Spleen (tissue), 11 donors: Measurements from ENCODE around the gene GBP7. TPM values are rescaled to one million over a fixed set of nuclear protein-coding genes. Genes with fewer than 3 reads are reported as not detected.

ENCODE experiments used
- DNase-seq: peaks from one replicate; pipeline ENCODE4 v3.0.0-alpha.2; 2020
- H3K27ac ChIP-seq, 8 donors: fragments of 200-600 bp; sonication (generic) in 7 of 8; 1 replicate in 4 of 8; 2 replicates in 4 of 8; pipeline versions ENCODE4 v1.5.0 to v1.8.0; 2016 to 2021; ENCODE audit warnings: inconsistent platforms in 4 of 8, mild to moderate bottlenecking in 4 of 8, moderate library complexity in 1 of 8
- H3K27me3 ChIP-seq, 7 donors: fragments of 200-600 bp; sonication (generic) in 6 of 7; replicated peaks in 1 of 7; 1 replicate in 4 of 7; 2 replicates in 3 of 7; pipeline versions ENCODE4 v1.5.0 to v1.8.0; 2016 to 2021; ENCODE audit warnings: inconsistent platforms in 3 of 7, mild to moderate bottlenecking in 1 of 7
- H3K36me3 ChIP-seq, 6 donors: fragments of 200-600 bp; sonication (generic) in 5 of 6; 1 replicate in 4 of 6; 2 replicates in 2 of 6; pipeline versions ENCODE4 v1.5.0 to v1.8.0; 2016 to 2021; ENCODE audit warnings: inconsistent platforms in 2 of 6
- H3K4me1 ChIP-seq, 6 donors: fragments of 200-600 bp; sonication (generic) in 5 of 6; 1 replicate in 3 of 6; 2 replicates in 3 of 6; pipeline versions ENCODE4 v1.5.0 to v1.8.0; 2016 to 2021; ENCODE audit warnings: inconsistent platforms in 3 of 6
- H3K4me3 ChIP-seq, 8 donors: fragments of 200-600 bp; sonication (generic) in 7 of 8; 1 replicate in 4 of 8; 2 replicates in 4 of 8; pipeline versions ENCODE4 v1.5.0 to v1.8.0; 2016 to 2021; ENCODE audit warnings: inconsistent platforms in 4 of 8, mild to moderate bottlenecking in 4 of 8, moderate library complexity in 2 of 8
- H3K9me3 ChIP-seq, 8 donors: fragments of 200-600 bp; sonication (generic) in 7 of 8; 1 replicate in 4 of 8; 2 replicates in 4 of 8; pipeline versions ENCODE4 v1.5.0 to v1.8.0; 2016 to 2021; ENCODE audit warnings: inconsistent platforms in 4 of 8
- POLR2A ChIP-seq, 3 donors: fragments of 450-650 bp; IDR thresholded peaks; one replicate each; pipeline ENCODE4 v1.5.1; 2017; ENCODE audit warnings: antibody characterized with exemption in 3 of 3, mild to moderate bottlenecking in 1 of 3
- POLR2AphosphoS5 ChIP-seq, 3 donors: sonication (generic); formaldehyde crosslinking; IDR thresholded peaks; one replicate each; pipeline ENCODE4 v1.5.1; 2017; ENCODE audit warnings: antibody characterized with exemption in 3 of 3
- WGBS, 5 donors: extraction: QIAGEN DNeasy Blood & Tissue Kit in 3 of 5; methylation state at CpG; one replicate each; pipeline versions ENCODE4 v1.1.5 to v1.1.7; 2013 to 2018; 5-methylcytosine and 5-hydroxymethylcytosine counted together
- intact Hi-C: fragments of 100-400 bp; cut with DNase I; formaldehyde crosslinking; loops from one replicate; pipeline ENCODE4 v1.15.0; 2023; ENCODE audit warnings: low total_unique reads
- polyA plus RNA-seq, 3 donors: library from polyadenylated mRNA; stranded (reverse); fragments of 200-250 nt; gene quantifications; one replicate each; pipeline ENCODE4 v1.2.1, GENCODE V29; 2013
- total RNA-seq, 7 donors: library from RNA; depleted of rRNA in 3 of 7; stranded (reverse); fragments of >200 nt in 3 of 7; fragmentation: NEBNext Ultra II Directional in 4 of 7; extraction: Animal tissue kit (Norgen Biotek cat#: 25700) in 4 of 7; gene quantifications; one replicate each; pipeline versions ENCODE4 v1.1.0 to v1.2.1, GENCODE V29; 2016 to 2021
- TF ChIP-seq, protein P1 (sequence below), 11 experiments: fragments of 200-600 bp in 7 of 11; fragments of 450-650 bp in 4 of 11; sonication (generic) in 4 of 11; IDR thresholded peaks in 8 of 11; conservative IDR thresholded peaks in 3 of 11; 1 replicate in 7 of 11; 2 replicates in 4 of 11; pipeline versions ENCODE4 v1.4.0 to v1.8.0; 2016 to 2021; ENCODE audit warnings: antibody characterized with exemption in 11 of 11, inconsistent platforms in 4 of 11, mild to moderate bottlenecking in 1 of 11
- donor health status: healthy with polysubstance abuse.
- donor health status: DM: no; HTN: no; CAD: no; lungs with moderate emphysema.
- donor health status: DM: no; HTN: no; CAD: no.
- donor health status: Bipolar disorder and iron deficiency.
- donor health status: healthy.
- donor health status: DM: no; HTN: no; CAD: no.
- donor health status: DM: yes; HTN: yes; CAD: no.

GBP7 gene
- total and polyA plus RNA-seq, 10 donors, result 0.02 to 0.50 (median 0.14) TPM; not detected in 5

DNA sequence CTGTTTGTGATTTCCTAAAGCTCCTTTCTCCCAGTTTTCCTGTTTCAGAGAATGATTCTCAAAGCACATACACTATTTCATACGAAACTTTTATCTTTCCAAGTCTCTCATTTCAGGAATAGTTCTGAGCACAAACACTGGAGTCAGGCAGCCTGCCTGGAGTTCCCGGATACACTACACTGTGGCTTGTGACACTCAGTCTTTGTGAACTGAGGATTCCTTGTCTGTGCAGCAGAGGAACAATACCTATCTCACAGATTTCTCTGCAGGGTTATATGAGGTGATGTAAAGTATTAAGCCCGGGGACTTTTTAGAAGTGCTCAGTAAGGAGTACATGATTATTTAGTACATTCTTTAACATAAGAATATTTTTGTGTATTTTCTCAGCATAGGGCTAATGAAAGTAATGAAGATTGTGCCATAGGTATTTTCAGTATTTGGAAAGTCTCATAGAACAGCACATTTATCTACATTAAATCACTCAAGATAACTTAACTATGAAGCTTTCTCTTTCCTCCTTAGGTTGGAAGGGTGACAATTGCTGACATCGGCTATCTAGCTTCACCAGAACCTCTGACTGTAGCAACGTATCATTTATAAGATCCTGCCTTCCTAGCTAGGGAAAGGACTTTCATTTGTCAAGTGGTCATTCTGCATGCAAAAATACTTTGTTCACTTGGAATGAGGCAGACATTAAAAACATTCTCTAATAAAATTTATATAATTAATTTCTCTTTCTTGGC is 62.8 kb downstream of the GBP7 start:
- Histone ChIP-seq H3K4me1 (peaks cover 0 to 12% (median 0%) of the 10 kb centered on the region in 6 donors), H3K36me3 (peaks cover 4 to 100% (median 92%) of the 10 kb centered on the region in 6 donors), H3K4me3 (no peak overlapping the region), H3K27ac (peak overlapping the region in 1 of 8 donors; percentile 10), H3K27me3 (no peaks in the 10 kb centered on the region), H3K9me3 (no peaks in the 10 kb centered on the region)
- intact Hi-C loops, result no loop called here
- TF ChIP-seq POLR2AphosphoS5 (IDR thresholded peaks at IDR 0.05), result peak in 1 of 3 donors; percentile 1
- TF ChIP-seq, protein P1, sequence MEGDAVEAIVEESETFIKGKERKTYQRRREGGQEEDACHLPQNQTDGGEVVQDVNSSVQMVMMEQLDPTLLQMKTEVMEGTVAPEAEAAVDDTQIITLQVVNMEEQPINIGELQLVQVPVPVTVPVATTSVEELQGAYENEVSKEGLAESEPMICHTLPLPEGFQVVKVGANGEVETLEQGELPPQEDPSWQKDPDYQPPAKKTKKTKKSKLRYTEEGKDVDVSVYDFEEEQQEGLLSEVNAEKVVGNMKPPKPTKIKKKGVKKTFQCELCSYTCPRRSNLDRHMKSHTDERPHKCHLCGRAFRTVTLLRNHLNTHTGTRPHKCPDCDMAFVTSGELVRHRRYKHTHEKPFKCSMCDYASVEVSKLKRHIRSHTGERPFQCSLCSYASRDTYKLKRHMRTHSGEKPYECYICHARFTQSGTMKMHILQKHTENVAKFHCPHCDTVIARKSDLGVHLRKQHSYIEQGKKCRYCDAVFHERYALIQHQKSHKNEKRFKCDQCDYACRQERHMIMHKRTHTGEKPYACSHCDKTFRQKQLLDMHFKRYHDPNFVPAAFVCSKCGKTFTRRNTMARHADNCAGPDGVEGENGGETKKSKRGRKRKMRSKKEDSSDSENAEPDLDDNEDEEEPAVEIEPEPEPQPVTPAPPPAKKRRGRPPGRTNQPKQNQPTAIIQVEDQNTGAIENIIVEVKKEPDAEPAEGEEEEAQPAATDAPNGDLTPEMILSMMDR (IDR thresholded peaks at IDR 0.05 in 8 of 11, conservative IDR thresholded peaks at IDR 0.05 in 3 of 11), result no peak
- no peak for TF ChIP-seq POLR2A (IDR thresholded peaks at IDR 0.05)
- no peak for DNase-seq
- WGBS, 5 donors, result 80 to 85% (median 82%) methylated on average over 5 of the region's 5 CpGs

GRCh38 chr1:89104687-89105086 is 71.1 kb downstream of the GBP7 start:
- H3K36me3 ChIP-seq, result peaks cover 2 to 62% (median 52%) of the 10 kb centered on the region in 6 donors
- H3K4me3 ChIP-seq, result no peak overlapping the region
- intact Hi-C loops, result no loop called here
- peaks cover 0 to 4% (median 0%) of the 10 kb centered on the region in 8 donors for H3K9me3 ChIP-seq
- no peak for DNase-seq
- no peak overlapping the region for H3K27ac ChIP-seq
- no peaks in the 10 kb centered on the region for H3K27me3 ChIP-seq
- H3K4me1 ChIP-seq, result no peaks in the 10 kb centered on the region
- WGBS, 5 donors, result 95 to 98% (median 96%) methylated on average over 17 of the region's 17 CpGs
- TF ChIP-seq POLR2AphosphoS5 (IDR thresholded peaks at IDR 0.05) (peak in 1 of 3 donors; percentile 50), POLR2A (IDR thresholded peaks at IDR 0.05) (no peak)

DNA sequence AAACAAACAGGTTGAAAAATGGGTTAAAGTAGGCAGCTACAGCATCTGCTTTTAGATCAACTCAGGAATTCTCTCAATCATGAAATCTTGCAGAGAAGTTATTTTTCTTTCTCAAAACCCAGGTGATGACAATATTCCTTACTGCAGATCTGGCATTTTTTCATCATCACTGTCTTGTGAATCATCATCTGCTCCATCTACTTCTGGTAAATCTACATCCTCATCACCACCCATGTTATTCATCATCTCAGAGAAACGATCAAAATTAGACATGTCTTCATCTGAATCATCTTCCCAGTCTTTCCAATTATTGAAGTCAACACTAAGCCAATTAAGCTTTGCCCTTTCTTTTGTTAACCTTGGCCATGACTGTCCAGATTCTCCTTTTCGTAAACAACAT is 71.7 kb downstream of the GBP7 start:
- H3K36me3 ChIP-seq, result peaks cover 0 to 56% (median 47%) of the 10 kb centered on the region in 6 donors
- 89 to 92% (median 91%) methylated on average over 2 of the region's 2 CpGs for WGBS, 5 donors
- H3K27me3 ChIP-seq, result no peaks in the 10 kb centered on the region
- no peak for TF ChIP-seq POLR2AphosphoS5 (IDR thresholded peaks at IDR 0.05)
- TF ChIP-seq, protein P1 (IDR thresholded peaks at IDR 0.05 in 8 of 11, conservative IDR thresholded peaks at IDR 0.05 in 3 of 11), result no peak
- TF ChIP-seq POLR2A (IDR thresholded peaks at IDR 0.05), result no peak
- H3K4me1 ChIP-seq, result no peaks in the 10 kb centered on the region
- intact Hi-C loops, result no loop called here
- DNase-seq, result no peak
- H3K4me3 ChIP-seq, result no peak overlapping the region
- no peak overlapping the region for H3K27ac ChIP-seq
- peaks cover 0 to 4% (median 0%) of the 10 kb centered on the region in 8 donors for H3K9me3 ChIP-seq

GRCh38 chr1:89102021-89102420 is 73.8 kb downstream of the GBP7 start:
- Histone ChIP-seq H3K27ac (no peak overlapping the region), H3K4me1 (no peaks in the 10 kb centered on the region), H3K27me3 (no peaks in the 10 kb centered on the region), H3K4me3 (no peak overlapping the region), H3K36me3 (peaks cover 0 to 35% (median 26%) of the 10 kb centered on the region in 6 donors), H3K9me3 (peaks cover 0 to 9% (median 1%) of the 10 kb centered on the region in 8 donors)
- intact Hi-C loops, result no loop called here
- TF ChIP-seq POLR2A (IDR thresholded peaks at IDR 0.05) (no peak), POLR2AphosphoS5 (IDR thresholded peaks at IDR 0.05) (no peak)
- TF ChIP-seq, protein P1 (IDR thresholded peaks at IDR 0.05 in 8 of 11, conservative IDR thresholded peaks at IDR 0.05 in 3 of 11), result no peak
- no peak for DNase-seq
